ENCODE results near the gene FBN2. TPM values are rescaled to one million over a fixed set of nuclear protein-coding genes. Genes with fewer than 3 reads are reported as not detected.

Gene FBN2
- total and polyA plus RNA-seq, 9 of the 15 experiments (the other 6 are each of a cell fraction or from before 2014, with no cell fraction given), result 0.01 to 0.09 TPM; not detected in 7

DNA sequence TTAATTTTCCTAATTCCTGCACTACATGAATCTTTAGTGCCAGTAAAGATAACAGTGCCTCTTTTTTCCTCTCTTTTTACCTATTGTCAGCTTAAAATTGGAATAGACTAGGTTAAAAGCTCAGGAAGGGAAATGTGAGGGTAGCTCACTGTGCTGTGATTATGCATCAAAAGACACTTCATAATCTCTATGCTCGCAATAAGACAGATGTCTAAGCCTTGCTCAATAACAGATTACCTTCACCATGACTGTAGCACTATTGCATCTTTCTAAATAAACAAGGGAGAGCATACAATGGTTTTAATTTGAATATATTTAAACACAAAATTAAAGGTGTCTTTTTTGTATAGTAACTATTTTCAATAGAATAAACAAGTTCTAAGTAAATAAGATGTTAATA lies 130.1 kb downstream of the FBN2 start (continued):
- TF ChIP-seq, protein P1, sequence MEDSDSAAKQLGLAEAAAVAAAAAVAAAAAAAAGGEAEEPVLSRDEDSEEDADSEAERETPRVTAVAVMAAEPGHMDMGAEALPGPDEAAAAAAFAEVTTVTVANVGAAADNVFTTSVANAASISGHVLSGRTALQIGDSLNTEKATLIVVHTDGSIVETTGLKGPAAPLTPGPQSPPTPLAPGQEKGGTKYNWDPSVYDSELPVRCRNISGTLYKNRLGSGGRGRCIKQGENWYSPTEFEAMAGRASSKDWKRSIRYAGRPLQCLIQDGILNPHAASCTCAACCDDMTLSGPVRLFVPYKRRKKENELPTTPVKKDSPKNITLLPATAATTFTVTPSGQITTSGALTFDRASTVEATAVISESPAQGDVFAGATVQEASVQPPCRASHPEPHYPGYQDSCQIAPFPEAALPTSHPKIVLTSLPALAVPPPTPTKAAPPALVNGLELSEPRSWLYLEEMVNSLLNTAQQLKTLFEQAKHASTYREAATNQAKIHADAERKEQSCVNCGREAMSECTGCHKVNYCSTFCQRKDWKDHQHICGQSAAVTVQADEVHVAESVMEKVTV (CRISPR knock-in tag; IDR thresholded peaks at IDR 0.05), result no peak
- TF ChIP-seq ZNF175 (CRISPR knock-in tag; IDR thresholded peaks at IDR 0.05; ENCODE audit: low read depth) (no peak), ETV6 (IDR thresholded peaks at IDR 0.05; ENCODE audit: borderline replicate concordance in 1 of 2, low read depth in 2 of 2, low read length in 1 of 2) (no peak), ETV6 (CRISPR knock-in tag; IDR thresholded peaks at IDR 0.05; ENCODE audit: borderline replicate concordance) (no peak), EP300 (IDR thresholded peaks at IDR 0.05; ENCODE audit: low read length) (no peak), SRSF9 (IDR thresholded peaks at IDR 0.05; ENCODE audit: borderline replicate concordance, low read depth, low read length) (no peak)

DNA sequence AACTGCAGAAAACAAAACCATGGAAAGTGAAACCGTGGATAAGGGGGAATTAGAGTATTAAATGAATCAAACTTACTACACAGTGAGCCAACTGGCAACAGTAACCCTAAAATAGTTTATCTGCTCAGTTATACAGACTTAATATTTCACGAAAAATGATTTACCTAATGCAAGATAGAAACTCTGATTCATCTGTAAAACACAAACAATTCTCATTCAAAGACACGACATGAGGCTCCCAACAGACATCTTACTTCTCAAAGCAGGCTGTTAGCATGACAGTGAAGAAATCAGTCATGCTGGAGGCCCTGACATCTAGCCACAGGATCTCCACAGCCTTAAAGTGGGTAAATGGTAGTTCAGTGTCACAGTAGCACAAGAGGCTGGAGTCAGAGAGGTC lies 131.2 kb downstream of the FBN2 start:
- no peak for FAIRE-seq
- CTCF ChIA-PET (ENCODE audit: low intra/inter-chr PET ratio), result no interaction called here
- no peak for ATAC-seq
- POLR2A ChIA-PET, result no interaction called here
- Histone ChIP-seq H3K9me1 (ENCODE audit: control insufficient read depth, insufficient read depth, low read length) (no peaks in the 10 kb centered on the region), H3K79me2 (ENCODE audit: control insufficient read depth, insufficient read depth, low read length) (no peaks in the 10 kb centered on the region), H2AFZ (ENCODE audit: low read depth, low read length) (no peak overlapping the region), H3K9ac (ENCODE audit: insufficient read depth in 1 of 2, low read depth in 2 of 2, low read length in 2 of 2) (no peak overlapping the region), H3K4me2 (ENCODE audit: insufficient read depth, low read length) (no peak overlapping the region), H3K27me3 (ENCODE audit: control insufficient read depth in 2 of 2, insufficient read depth in 2 of 2, low read length in 2 of 2) (no peaks in the 10 kb centered on the region), H3K27ac (ENCODE audit: extremely low read depth, low read depth, low read length) (no peak overlapping the region), H3K4me3 (no peak overlapping the region), H3K9me3 (replicated peaks; ENCODE audit: control insufficient read depth, insufficient read depth, low read depth, low read length) (no peaks in the 10 kb centered on the region), H3K4me1 (replicated peaks in 1 of 2; ENCODE audit: control insufficient read depth in 2 of 2, insufficient read depth in 2 of 2, low read length in 2 of 2) (no peaks in the 10 kb centered on the region), H3K36me3 (ENCODE audit: control insufficient read depth, insufficient read depth, low read length) (no peaks in the 10 kb centered on the region), H4K20me1 (replicated peaks; ENCODE audit: control insufficient read depth, insufficient read depth, low read length) (no peaks in the 10 kb centered on the region)
- DNase-seq (ENCODE audit: extremely low read depth in 1 of 4, low spot score in 3 of 4), result no peak
- in situ Hi-C loops (cut with MboI) (no loop called here), intact Hi-C loops (cut with micrococcal nuclease) (no loop called here)
- WGBS (ENCODE audit: insufficient coverage, low coverage, missing lambda C conversion rate), result 0% methylated on average over 3 of the region's 3 CpGs
- no TSS peak for BruUV-seq (replicated peaks)
- TF ChIP-seq FOS (IDR thresholded peaks at IDR 0.05; ENCODE audit: extremely low read depth, insufficient read length) (no peak), ZC3H11A (IDR thresholded peaks at IDR 0.05; ENCODE audit: low read depth, low read length) (no peak), CAMTA2 (CRISPR knock-in tag; conservative IDR thresholded peaks at IDR 0.05) (no peak), ZNF197 (CRISPR knock-in tag; IDR thresholded peaks at IDR 0.05; ENCODE audit: low read depth) (no peak), HNRNPH1 (optimal IDR thresholded peaks at IDR 0.05; ENCODE audit: low read depth, low read length) (no peak), ZNF133 (CRISPR knock-in tag; IDR thresholded peaks at IDR 0.05) (no peak)
- TF ChIP-seq, protein P2, sequence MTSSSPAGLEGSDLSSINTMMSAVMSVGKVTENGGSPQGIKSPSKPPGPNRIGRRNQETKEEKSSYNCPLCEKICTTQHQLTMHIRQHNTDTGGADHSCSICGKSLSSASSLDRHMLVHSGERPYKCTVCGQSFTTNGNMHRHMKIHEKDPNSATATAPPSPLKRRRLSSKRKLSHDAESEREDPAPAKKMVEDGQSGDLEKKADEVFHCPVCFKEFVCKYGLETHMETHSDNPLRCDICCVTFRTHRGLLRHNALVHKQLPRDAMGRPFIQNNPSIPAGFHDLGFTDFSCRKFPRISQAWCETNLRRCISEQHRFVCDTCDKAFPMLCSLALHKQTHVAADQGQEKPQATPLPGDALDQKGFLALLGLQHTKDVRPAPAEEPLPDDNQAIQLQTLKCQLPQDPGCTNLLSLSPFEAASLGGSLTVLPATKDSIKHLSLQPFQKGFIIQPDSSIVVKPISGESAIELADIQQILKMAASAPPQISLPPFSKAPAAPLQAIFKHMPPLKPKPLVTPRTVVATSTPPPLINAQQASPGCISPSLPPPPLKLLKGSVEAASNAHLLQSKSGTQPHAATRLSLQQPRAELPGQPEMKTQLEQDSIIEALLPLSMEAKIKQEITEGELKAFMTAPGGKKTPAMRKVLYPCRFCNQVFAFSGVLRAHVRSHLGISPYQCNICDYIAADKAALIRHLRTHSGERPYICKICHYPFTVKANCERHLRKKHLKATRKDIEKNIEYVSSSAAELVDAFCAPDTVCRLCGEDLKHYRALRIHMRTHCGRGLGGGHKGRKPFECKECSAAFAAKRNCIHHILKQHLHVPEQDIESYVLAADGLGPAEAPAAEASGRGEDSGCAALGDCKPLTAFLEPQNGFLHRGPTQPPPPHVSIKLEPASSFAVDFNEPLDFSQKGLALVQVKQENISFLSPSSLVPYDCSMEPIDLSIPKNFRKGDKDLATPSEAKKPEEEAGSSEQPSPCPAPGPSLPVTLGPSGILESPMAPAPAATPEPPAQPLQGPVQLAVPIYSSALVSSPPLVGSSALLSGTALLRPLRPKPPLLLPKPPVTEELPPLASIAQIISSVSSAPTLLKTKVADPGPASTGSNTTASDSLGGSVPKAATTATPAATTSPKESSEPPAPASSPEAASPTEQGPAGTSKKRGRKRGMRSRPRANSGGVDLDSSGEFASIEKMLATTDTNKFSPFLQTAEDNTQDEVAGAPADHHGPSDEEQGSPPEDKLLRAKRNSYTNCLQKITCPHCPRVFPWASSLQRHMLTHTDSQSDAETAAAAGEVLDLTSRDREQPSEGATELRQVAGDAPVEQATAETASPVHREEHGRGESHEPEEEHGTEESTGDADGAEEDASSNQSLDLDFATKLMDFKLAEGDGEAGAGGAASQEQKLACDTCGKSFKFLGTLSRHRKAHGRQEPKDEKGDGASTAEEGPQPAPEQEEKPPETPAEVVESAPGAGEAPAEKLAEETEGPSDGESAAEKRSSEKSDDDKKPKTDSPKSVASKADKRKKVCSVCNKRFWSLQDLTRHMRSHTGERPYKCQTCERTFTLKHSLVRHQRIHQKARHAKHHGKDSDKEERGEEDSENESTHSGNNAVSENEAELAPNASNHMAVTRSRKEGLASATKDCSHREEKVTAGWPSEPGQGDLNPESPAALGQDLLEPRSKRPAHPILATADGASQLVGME (CRISPR knock-in tag; IDR thresholded peaks at IDR 0.05), result no peak
- TF ChIP-seq, protein P3, sequence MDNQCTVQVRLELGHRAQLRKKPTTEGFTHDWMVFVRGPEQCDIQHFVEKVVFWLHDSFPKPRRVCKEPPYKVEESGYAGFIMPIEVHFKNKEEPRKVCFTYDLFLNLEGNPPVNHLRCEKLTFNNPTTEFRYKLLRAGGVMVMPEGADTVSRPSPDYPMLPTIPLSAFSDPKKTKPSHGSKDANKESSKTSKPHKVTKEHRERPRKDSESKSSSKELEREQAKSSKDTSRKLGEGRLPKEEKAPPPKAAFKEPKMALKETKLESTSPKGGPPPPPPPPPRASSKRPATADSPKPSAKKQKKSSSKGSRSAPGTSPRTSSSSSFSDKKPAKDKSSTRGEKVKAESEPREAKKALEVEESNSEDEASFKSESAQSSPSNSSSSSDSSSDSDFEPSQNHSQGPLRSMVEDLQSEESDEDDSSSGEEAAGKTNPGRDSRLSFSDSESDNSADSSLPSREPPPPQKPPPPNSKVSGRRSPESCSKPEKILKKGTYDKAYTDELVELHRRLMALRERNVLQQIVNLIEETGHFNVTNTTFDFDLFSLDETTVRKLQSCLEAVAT (IDR thresholded peaks at IDR 0.05), result no peak
